Measurements from ENCODE around the gene RYK.

- TF ChIP-seq CTCF (conservative IDR thresholded peaks at IDR 0.05; ENCODE audit: low read length): no peak
- TF ChIP-seq EZH2phosphoT487 (IDR thresholded peaks at IDR 0.05; ENCODE audit: borderline replicate concordance): no peak
Observed at GRCh38 chr3:134190250-134190649, 60.4 kb downstream of the RYK start.

Data from Loucy (cell line).